GM18502 (cell line): ENCODE results near the gene ARF1.

ENCODE experiments used
- ATAC-seq: cut with Tn5 transposase; IDR thresholded peaks from one replicate; pipeline ENCODE4 v1.9.1; 2021; ENCODE audit warnings: mild to moderate bottlenecking; ENCODE audit not compliant: unreplicated experiment, poor library complexity

ARF1 gene

DNA sequence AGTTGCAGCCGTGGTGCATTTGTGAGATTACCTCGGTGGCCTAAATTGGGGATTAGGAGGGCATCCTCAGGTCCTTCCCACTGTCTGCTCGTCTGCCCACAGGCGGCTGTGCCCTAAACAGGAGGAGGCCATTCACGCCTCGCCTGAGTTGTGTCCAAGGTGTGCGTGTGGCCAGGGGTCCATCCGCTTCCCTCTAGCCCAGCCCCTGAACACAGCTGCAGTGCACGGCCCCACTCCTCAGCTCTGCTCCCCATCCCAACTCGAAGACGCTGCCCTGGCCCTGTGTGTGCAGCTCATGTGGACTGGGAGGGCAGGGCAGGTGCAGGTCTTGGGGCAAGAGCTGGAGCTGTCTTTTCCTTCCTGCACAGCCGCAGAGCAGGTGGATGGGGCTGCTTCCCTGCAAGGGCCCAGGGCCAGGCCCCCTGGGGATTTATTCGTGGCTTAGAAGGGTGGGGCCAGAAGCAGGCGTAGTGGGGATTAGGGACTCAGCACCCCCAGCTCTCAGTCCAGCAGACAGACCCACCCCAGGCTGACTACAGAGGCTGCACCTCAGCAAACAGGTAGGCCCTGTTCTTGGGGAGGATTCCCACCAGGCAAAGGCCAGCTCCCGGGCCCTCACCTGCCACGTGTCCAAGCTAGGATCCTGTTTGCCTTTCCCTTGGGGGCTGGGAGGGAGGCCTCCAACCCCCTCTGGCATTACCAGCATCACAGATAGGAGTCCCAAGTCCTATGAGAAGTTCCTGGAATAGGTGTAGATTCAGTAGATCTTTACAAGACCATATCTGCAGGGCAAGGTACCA, 61.9 kb downstream of the ARF1 start:
- no peak for ATAC-seq

DNA sequence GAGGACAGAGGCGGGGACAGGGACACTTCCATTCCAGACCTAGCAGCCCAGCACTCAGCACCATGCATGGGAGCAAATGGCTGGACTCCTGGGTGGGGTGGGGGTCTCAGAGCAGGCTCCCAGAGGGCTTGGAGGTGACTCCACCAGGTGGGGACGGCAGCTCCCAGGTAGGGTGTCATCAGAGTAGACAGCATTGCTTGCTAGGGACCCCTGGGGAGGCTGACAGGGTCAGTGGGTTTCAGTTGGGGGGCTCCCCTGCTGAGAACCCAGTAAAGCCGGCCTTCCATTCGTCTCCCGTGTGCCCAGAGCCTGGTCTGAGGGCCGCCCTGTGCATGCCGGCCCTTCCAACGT, 62.5 kb downstream of the ARF1 start:
- no peak for ATAC-seq

GRCh38 chr1:228145463-228146416, 63.2 kb downstream of the ARF1 start:
- ATAC-seq: no peak

DNA sequence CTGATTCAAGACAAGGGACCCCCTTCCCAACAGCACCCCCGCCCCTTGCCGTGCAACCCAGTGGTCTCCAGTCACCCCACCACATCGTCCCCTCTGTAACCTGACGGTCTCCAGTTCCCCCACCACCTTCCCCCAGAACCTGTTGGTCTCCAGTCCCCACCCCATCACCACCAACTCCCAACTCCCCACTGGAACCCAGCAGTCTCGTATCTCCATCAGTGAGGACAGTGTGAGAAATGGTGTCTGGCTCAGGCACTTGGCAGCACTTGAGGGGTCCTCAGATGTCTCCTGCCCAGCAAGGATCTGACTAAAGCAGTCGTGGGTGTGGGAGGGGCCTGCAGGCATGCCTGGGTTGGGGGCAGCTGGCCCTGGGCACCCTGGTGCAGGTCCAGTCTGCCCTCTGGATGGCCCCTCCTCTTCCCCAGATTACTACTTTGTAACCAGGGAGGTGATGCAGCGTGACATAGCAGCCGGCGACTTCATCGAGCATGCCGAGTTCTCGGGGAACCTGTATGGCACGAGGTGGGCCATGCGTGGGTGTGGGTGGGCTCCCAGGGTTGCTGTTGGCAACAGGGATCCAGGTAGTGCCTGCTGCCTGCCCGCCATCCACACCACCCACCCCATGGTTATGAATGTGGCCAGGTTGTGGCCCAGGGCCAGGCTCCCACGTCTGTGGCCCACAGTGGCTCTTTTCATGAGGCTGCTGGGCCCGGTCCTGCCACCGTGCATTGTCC, 64.1 kb downstream of the ARF1 start:
- ATAC-seq: no peak

- ATAC-seq: no peak
Measured at GRCh38 chr1:228147151-228147693, 64.7 kb downstream of the ARF1 start.

DNA sequence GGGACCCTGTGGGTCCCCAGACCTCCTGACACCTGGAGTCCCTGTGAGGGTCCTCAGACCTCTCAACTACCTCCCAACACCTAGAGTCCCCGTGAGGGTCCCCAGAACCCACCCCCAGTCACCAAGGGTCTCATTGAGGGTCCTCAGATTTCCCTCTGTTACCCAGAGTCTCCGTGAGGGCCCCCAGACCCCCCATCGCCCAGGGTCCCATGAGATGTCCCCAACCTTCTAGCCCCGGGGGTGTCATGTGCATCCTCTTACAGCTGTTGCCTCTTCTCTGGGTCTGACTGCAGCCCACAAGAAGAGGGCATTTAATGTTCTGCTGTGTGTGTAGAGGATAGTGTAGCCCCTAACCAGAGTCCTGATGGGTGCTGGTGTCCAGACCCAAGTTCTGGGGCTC, 65.3 kb downstream of the ARF1 start:
- no peak for ATAC-seq

DNA sequence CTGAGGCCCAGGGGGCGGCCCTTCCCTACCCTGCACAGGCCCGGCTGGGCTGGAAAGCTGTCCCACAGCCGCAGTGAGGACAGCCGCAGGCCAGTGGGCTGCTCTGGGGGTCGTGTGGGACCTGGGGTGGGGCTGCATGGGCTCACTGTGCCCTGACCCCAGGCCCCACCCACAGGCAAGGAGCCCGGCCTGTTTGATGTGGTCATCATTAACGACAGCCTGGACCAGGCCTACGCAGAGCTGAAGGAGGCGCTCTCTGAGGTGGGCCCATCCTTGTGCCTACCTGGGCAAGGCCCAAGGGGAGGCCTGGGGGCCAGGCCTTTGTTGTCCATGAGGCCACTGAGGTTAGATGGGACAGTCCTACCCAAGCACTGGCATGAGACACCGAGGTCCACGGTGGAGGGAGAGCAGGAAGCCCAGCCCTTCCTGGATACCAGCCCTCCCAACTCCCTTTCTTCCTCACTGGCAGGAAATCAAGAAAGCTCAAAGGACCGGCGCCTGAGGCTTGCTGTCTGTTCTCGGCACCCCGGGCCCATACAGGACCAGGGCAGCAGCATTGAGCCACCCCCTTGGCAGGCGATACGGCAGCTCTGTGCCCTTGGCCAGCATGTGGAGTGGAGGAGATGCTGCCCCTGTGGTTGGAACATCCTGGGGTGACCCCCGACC, 65.8 kb downstream of the ARF1 start:
- no peak for ATAC-seq
